Effector CD4-positive, alpha-beta T cell (primary cell): ENCODE data around the gene ZNF722. TPM values are rescaled to one million over a fixed set of nuclear protein-coding genes. Genes with fewer than 3 reads are reported as not detected.
"Not testable (repeated sequence)": the region's sequence is repeated elsewhere in the genome, so short reads cannot be mapped to it uniquely, and the experiment has no call there.

ENCODE experiments used
- DNase-seq: peaks from one replicate; pipeline ENCODE4 v3.0.0-alpha.2; 2020
- total RNA-seq: gene quantifications from one replicate; lab custom pipeline; 2026; lab: John Stamatoyannopoulos, UW

The ZNF722 gene
- not detected for total RNA-seq

GRCh38 chr7:63998549-63998948 is at the start of gene ZNF722:
ZNF722 (plus strand) TSS chr7:63998849; CDS start chr7:63998962, 113 bp downstream.
- no peak for DNase-seq

- no peak for DNase-seq
These were observed 45.5 kb upstream of the ZNF722 start for GRCh38 chr7:63953181-63953580.

- DNase-seq = no peak
These were observed 30.0 kb upstream of the ZNF722 start for GRCh38 chr7:63968629-63969028.

GRCh38 chr7:64015496-64015895 is 16.8 kb downstream of the ZNF722 start:
- not testable (repeated sequence) for DNase-seq

GRCh38 chr7:64035388-64035787 is 36.7 kb downstream of the ZNF722 start:
- no peak for DNase-seq

- no peak for DNase-seq
These were observed 38.4 kb downstream of the ZNF722 start for GRCh38 chr7:64037095-64037494.

- DNase-seq = no peak
These were observed 46.8 kb downstream of the ZNF722 start, which contains the start of gene ZNF727 for GRCh38 chr7:64045301-64046040. ZNF727 (plus strand) TSS chr7:64045434; CDS start chr7:64045622, 188 bp downstream.

- DNase-seq = no peak
These were observed 47.4 kb downstream of the ZNF722 start for GRCh38 chr7:64046041-64046389.
